H9 (cell line): ENCODE data around the gene CHRNA3. TPM values are rescaled to one million over a fixed set of nuclear protein-coding genes. Genes with fewer than 3 reads are reported as not detected.

Experiments used
- DNase-seq: peaks from one replicate; pipeline ENCODE4 v3.0.0-alpha.2; 2017
- H2AFZ ChIP-seq: one replicate; pipeline ENCODE4 v1.6.1; 2013; ENCODE audit warnings: mild to moderate bottlenecking, low read length, control low read depth, moderate library complexity
- H2AK5ac ChIP-seq: 2 replicates; pipeline ENCODE4 v1.6.1; 2013; ENCODE audit warnings: low read length, control low read depth, mixed read lengths; ENCODE audit not compliant: insufficient read length
- H2BK120ac ChIP-seq: one replicate; pipeline ENCODE4 v1.6.1; 2013; ENCODE audit warnings: low read depth, mild to moderate bottlenecking, low read length, control low read depth, inconsistent platforms; ENCODE audit not compliant: poor library complexity, severe bottlenecking
- H2BK12ac ChIP-seq: 2 replicates; pipeline ENCODE4 v1.6.1; 2013; ENCODE audit warnings: low read length, control low read depth, mixed read lengths, low read depth; ENCODE audit not compliant: insufficient read length
- H2BK15ac ChIP-seq: 2 replicates; pipeline ENCODE4 v1.6.1; 2013; ENCODE audit warnings: low read depth, low read length, control low read depth
- H2BK20ac ChIP-seq: one replicate; pipeline ENCODE4 v1.6.1; 2013; ENCODE audit warnings: low read depth, mild to moderate bottlenecking, low read length, control low read depth, inconsistent platforms; ENCODE audit not compliant: poor library complexity, severe bottlenecking
- H2BK5ac ChIP-seq: 2 replicates; pipeline ENCODE4 v1.6.1; 2013; ENCODE audit warnings: low read length, control low read depth, mixed read lengths; ENCODE audit not compliant: insufficient read length
- H3K14ac ChIP-seq: 2 replicates; pipeline ENCODE4 v1.6.1; 2013; ENCODE audit warnings: low read length, control low read depth; ENCODE audit not compliant: insufficient read depth
- H3K18ac ChIP-seq: 2 replicates; pipeline ENCODE4 v1.6.1; 2013; ENCODE audit warnings: low read depth, mild to moderate bottlenecking, mixed read lengths, low read length, control low read depth; ENCODE audit not compliant: insufficient read length
- H3K23ac ChIP-seq: 2 replicates; pipeline ENCODE4 v1.6.1; 2013; ENCODE audit warnings: low read length, control low read depth, mixed read lengths, low read depth; ENCODE audit not compliant: insufficient read length
- H3K23me2 ChIP-seq: 2 replicates; pipeline ENCODE4 v1.6.1; 2013; ENCODE audit warnings: low read depth, mild to moderate bottlenecking, mixed read lengths, low read length, control low read depth; ENCODE audit not compliant: insufficient read length, poor library complexity, severe bottlenecking
- H3K27ac ChIP-seq: 2 replicates; pipeline ENCODE4 v1.5.1; 2013; ENCODE audit warnings: low read length, control low read depth, mixed read lengths, low read depth; ENCODE audit not compliant: insufficient read length
- H3K27me3 ChIP-seq: 2 replicates; pipeline ENCODE4 v1.6.1; 2013; ENCODE audit warnings: low read length, control low read depth, inconsistent platforms; ENCODE audit not compliant: insufficient read depth
- H3K4ac ChIP-seq: 2 replicates; pipeline ENCODE4 v1.6.1; 2013; ENCODE audit warnings: low read depth, mild to moderate bottlenecking, control low read depth, inconsistent platforms, low read length, moderate library complexity
- H3K4me1 ChIP-seq: 2 replicates; pipeline ENCODE4 v1.6.1; 2013; ENCODE audit warnings: low read length, control low read depth, inconsistent platforms; ENCODE audit not compliant: insufficient read depth
- H3K4me2 ChIP-seq: 2 replicates; pipeline ENCODE4 v1.6.1; 2013; ENCODE audit warnings: low read length, control low read depth, mixed read lengths; ENCODE audit not compliant: insufficient read length, insufficient read depth
- H3K56ac ChIP-seq: 2 replicates; pipeline ENCODE4 v1.6.1; 2013; ENCODE audit warnings: low read depth, mild to moderate bottlenecking, mixed read lengths, low read length, control low read depth; ENCODE audit not compliant: insufficient read length
- H3K79me1 ChIP-seq: 2 replicates; pipeline ENCODE4 v1.6.1; 2013; ENCODE audit warnings: low read depth, mild to moderate bottlenecking, moderate library complexity, low read length, control low read depth, inconsistent platforms; ENCODE audit not compliant: insufficient read depth, poor library complexity, severe bottlenecking
- H3K79me2 ChIP-seq: 2 replicates; pipeline ENCODE4 v1.6.1; 2013; ENCODE audit warnings: low read length, control low read depth, inconsistent platforms; ENCODE audit not compliant: insufficient read depth
- H3K9ac ChIP-seq: 2 replicates; pipeline ENCODE4 v1.6.1; 2013; ENCODE audit warnings: low read length, control low read depth, mixed read lengths; ENCODE audit not compliant: insufficient read length; ENCODE audit errors: extremely low read depth
- H3K9me3 ChIP-seq: one replicate; pipeline ENCODE4 v1.6.1; 2013; ENCODE audit warnings: low read depth, low read length, inconsistent platforms; ENCODE audit not compliant: control insufficient read depth
- H3T11ph ChIP-seq: one replicate; pipeline ENCODE4 v1.6.1; 2013; ENCODE audit warnings: mild to moderate bottlenecking, low read length, control low read depth, inconsistent platforms
- H4K20me1 ChIP-seq: one replicate; pipeline ENCODE4 v1.6.1; 2013; ENCODE audit not compliant: control insufficient read depth, insufficient read length, insufficient read depth
- H4K5ac ChIP-seq: 2 replicates; pipeline ENCODE4 v1.6.1; 2013; ENCODE audit warnings: low read depth, mild to moderate bottlenecking, mixed read lengths, low read length, control low read depth; ENCODE audit not compliant: insufficient read length
- H4K8ac ChIP-seq: replicated peaks from 2 replicates; pipeline ENCODE4 v1.6.1; 2013; ENCODE audit warnings: low read length, control low read depth, mixed read lengths, low read depth; ENCODE audit not compliant: insufficient read length
- H4K91ac ChIP-seq: 2 replicates; pipeline ENCODE4 v1.6.1; 2013; ENCODE audit warnings: low read depth, mild to moderate bottlenecking, moderate library complexity, mixed read lengths, low read length, control low read depth; ENCODE audit not compliant: insufficient read length
- H3K27ac Mint-ChIP-seq, 3 experiments: 2 replicates in 2 of 3; 3 replicates in 1 of 3; pipeline ENCODE4 v1.8.0; 2020 to 2021; ENCODE audit warnings: mixed read lengths in 3 of 3, mild to moderate bottlenecking in 1 of 3, moderate library complexity in 1 of 3
- H3K27me3 Mint-ChIP-seq: 2 replicates; pipeline ENCODE4 v1.8.0; 2021; ENCODE audit warnings: low read depth, mild to moderate bottlenecking, moderate library complexity, mixed read lengths
- H3K36me3 Mint-ChIP-seq, 3 experiments: 2 replicates in 2 of 3; 3 replicates in 1 of 3; pipeline ENCODE4 v1.8.0; 2020 to 2021; ENCODE audit warnings: low read depth in 3 of 3, mixed read lengths in 3 of 3; ENCODE audit not compliant: insufficient read depth in 1 of 3
- H3K4me1 Mint-ChIP-seq, 2 experiments: 2 replicates each; pipeline ENCODE4 v1.8.0; 2020; ENCODE audit warnings: mixed read lengths in 2 of 2
- H3K4me3 Mint-ChIP-seq, 2 experiments: 2 replicates in 1 of 2; 3 replicates in 1 of 2; pipeline ENCODE4 v1.8.0; 2020 to 2021; ENCODE audit warnings: mild to moderate bottlenecking in 2 of 2, mixed read lengths in 2 of 2, moderate library complexity in 1 of 2
- H3K9me3 Mint-ChIP-seq, 2 experiments: 2 replicates in 1 of 2; 3 replicates in 1 of 2; pipeline ENCODE4 v1.8.0; 2020; ENCODE audit warnings: mild to moderate bottlenecking in 2 of 2, mixed read lengths in 2 of 2, moderate library complexity in 1 of 2
- CTCF ChIP-seq: fragments of 200-600 bp; sonication (generic); conservative IDR thresholded peaks from 3 replicates; pipeline ENCODE4 v1.8.0; 2021; ENCODE audit warnings: antibody characterized with exemption, mild to moderate bottlenecking
- WGBS: extraction: QIAGEN DNeasy Blood & Tissue Kit; methylation state at CpG from one replicate; pipeline ENCODE4 v1.1.7; 2013; ENCODE audit warnings: missing lambda C conversion rate, low lambda C conversion rate, mixed read lengths; ENCODE audit not compliant: insufficient read length; ENCODE audit errors: extremely low coverage; 5-methylcytosine and 5-hydroxymethylcytosine counted together
- total RNA-seq: library from RNA; stranded (reverse); gene quantifications from 2 replicates; pipeline ENCODE4 v1.2.1, GENCODE V29; 2021

The CHRNA3 gene
- total RNA-seq, 1 experiment from 2014 or later: 0.81 TPM

DNA sequence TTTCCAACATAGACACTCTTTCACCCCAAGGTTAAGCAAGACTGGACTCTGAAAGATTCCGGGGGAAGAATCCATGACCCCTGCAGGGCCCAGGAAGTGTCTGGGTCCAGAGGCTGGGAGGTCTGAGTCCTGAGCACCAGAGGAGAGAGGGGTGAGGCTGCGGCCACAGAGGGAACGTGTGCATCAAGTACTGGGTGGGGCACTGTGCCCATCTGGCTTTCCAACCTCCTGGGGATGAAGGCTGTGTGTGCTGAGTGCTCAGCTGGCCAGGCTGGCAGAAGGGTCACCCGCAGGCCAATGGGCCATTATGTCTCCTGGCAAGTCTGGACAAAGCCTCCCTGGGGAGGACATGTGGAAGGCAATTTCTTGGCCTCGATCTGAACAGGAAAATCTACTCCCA is 3.3 kb downstream of the CHRNA3 start:
- H3K27me3 Mint-ChIP-seq: peaks cover 37% of the 10 kb centered on the region
- H3K56ac ChIP-seq: no peak overlapping the region
- H3K27ac ChIP-seq: no peak overlapping the region
- no peak overlapping the region for H2BK20ac ChIP-seq
- no peaks in the 10 kb centered on the region for H4K20me1 ChIP-seq
- H3K36me3 Mint-ChIP-seq: no peaks in the 10 kb centered on the region
- H3K9me3 Mint-ChIP-seq: peaks cover 2 to 4% of the 10 kb centered on the region in 2 experiments; a peak in 2 of 5 replicates
- no peak overlapping the region for H4K91ac ChIP-seq
- H3K4me1 Mint-ChIP-seq: peaks cover 13 to 21% of the 10 kb centered on the region in 2 experiments
- H3K27ac Mint-ChIP-seq: no peak overlapping the region
- H4K8ac ChIP-seq: no peak overlapping the region
- no peak overlapping the region for H3K14ac ChIP-seq
- H2BK5ac ChIP-seq: no peak overlapping the region
- no peak overlapping the region for H2BK15ac ChIP-seq
- H3T11ph ChIP-seq: no peak overlapping the region
- no peak overlapping the region for H3K9ac ChIP-seq
- H2BK120ac ChIP-seq: no peak overlapping the region
- no peak overlapping the region for H4K5ac ChIP-seq
- no peaks in the 10 kb centered on the region for H3K4me1 ChIP-seq
- peaks cover 10% of the 10 kb centered on the region for H3K23me2 ChIP-seq
- H3K79me2 ChIP-seq: no peaks in the 10 kb centered on the region
- no peaks in the 10 kb centered on the region for H3K9me3 ChIP-seq
- no peaks in the 10 kb centered on the region for H3K79me1 ChIP-seq
- no peak overlapping the region for H2AFZ ChIP-seq
- no peak overlapping the region for H2AK5ac ChIP-seq
- TF ChIP-seq CTCF: no peak
- DNase-seq: peak; percentile 20
- no peak overlapping the region for H2BK12ac ChIP-seq
- no CpG with 5 or more reads among the region's 5 CpGs for WGBS
- no peak overlapping the region for H3K23ac ChIP-seq
- no peak overlapping the region for H3K4ac ChIP-seq
- no peak overlapping the region for H3K4me3 Mint-ChIP-seq
- H3K4me2 ChIP-seq: no peak overlapping the region
- peaks cover 8% of the 10 kb centered on the region; the same call in 1 of the 2 replicates for H3K27me3 ChIP-seq
- no peak overlapping the region for H3K18ac ChIP-seq
